ENCODE data around the gene ASAP3. TPM values are rescaled to one million over a fixed set of nuclear protein-coding genes. Genes with fewer than 3 reads are reported as not detected.
A peak's percentile ranks its signal among the peaks of the same experiment; 100 is the strongest.

ASAP3 gene
- total RNA-seq, 1 donor from 2014 or later = 10.0 TPM

DNA sequence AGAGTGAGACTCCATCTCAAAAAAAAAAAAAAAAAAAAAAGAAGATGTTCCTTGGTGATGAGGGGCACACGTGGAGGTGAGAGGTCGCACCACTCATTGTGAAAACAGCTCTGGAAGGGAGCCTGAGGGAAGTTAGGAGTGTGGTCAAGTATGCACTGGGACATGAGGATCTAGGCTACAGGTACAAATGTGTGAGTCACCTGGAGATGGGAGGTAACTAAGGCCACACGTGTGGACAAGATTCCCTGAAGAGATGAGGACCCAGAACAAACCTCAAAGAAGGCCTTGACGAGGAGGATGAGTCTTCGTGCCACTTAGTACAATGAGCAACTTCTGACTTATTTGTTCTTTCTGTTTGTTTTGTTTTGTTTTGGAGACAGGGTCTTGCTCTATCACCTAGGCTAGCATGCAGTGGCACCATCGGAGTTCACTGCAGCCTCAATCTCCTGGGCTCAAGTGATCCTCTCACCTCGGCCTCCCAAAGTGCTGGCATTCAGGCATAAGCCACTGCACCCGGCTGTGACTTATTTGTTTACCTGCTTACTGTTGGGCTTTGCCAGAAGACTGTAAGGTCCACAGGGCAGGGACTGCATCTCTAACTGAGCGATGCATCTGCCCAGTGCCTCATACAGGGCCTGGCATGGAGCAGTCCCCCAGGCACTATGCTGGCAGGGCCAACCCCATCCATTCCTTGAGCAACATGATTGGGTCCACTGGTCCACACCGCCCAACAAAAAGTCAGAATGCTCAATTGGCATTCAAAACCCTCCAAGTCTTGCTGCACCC lies 6.4 kb downstream of the ASAP3 start:
- DNase-seq = no peak

DNA sequence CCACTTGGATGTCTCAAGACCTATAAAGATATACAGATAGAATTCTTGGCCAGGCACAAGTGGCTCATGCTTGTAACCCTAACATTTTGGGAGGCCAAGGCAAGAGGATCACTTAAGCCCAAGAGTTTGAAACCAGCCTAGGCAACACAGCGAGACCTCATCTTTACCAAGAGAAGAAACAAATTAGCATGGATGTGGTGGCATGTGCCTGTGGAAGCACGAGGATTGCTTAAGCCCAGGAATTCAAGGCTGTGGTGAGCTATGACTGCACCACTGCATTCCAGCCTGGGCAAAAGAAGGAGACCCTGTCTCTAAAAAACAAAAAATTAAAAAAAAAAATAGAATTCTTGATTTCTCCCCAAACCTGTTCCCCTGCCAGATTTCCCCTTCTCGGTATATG lies 8.3 kb downstream of the ASAP3 start:
- no peak for DNase-seq

DNA sequence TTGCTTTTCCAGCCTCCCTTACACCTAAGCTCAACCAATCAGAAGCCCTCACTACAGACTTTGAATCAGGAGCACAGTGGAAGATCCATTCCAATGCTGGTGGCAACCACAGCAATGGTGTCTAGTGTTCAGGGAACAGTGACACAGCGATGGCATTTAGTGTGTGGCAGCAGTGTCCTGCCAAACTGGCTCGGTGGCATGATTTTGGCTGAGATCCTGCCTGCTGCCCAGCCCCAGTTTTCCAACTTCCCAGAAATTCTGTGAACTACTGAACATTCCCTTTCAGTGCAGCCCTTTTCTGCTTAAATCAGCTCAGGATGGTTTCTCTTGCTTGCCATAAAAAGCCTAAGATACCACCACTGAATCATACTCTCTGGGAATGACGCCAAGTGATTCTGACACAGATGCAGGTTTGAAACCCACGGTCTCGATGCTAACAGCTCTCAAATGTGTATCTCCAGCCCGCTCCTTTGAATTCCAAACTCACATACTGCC lies 8.8 kb downstream of the ASAP3 start:
- peak; percentile 26 for DNase-seq

DNA sequence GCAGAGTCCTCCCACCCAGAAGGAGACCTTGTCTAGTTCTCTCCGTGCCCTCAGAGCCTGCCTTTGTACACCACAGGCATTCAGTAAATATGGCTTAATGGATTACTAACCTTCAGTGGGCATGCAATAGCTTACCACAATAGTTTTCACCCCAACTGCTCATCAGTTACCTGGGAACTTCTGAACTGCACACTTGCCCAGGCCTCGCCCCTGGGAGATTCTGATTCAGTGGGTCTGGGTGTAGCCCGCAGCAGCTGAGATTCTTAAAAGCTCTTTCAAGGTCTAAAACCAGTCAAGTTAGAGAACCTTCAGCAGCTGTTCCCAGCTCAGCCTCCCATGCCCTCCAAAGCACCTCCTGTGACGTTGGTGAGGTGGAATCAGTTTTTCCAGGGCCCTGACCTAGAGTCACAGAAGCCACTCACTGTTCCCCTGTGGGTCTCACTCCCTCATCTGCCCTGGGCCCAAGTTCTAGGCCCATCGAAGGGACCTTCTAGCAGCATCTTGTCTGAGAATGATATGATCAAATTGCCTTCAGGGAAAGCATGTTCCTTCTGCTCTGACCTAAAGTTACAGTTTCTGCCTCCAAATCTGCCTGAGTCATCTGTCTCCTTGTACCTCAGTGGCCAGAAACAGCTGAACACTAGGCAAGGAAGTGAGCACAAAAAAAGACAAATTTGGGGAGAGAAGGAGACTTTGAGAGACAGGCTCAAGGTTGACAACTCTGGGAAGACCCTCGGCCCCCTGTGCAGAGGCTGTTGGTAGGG lies 10.8 kb downstream of the ASAP3 start:
- DNase-seq = no peak

DNA sequence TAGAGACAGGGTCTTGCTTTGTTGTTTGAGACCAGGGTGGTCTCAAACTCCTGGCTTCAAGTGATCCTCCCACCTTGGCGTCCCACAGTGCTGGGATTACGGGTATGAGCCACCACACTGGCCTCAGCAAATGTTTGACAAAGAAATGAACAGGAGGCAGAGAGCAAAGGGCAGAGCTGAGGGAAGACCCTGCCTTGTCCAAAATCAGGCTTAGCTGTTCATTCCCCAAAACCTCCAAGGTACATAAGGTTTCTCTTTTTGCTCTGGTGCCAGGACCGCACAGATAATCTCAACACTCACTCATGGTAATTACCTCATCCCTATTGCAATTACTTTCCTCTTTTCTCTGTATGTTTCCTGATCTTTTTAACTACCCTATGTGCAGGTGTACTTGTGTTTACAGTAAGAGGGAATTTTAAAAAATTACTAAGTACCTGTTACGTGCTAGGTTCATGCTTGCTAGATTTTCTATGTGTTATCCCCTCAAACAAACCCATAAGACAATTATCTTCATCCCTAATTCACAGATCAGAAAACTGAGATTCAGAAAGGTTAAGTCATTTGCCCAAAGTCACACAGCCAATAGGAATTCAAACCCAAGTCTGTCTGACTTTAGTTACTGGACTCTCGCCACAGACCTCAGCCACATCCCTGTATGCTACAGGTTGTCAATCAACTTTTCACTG lies 11.5 kb downstream of the ASAP3 start:
- no peak for DNase-seq

DNA sequence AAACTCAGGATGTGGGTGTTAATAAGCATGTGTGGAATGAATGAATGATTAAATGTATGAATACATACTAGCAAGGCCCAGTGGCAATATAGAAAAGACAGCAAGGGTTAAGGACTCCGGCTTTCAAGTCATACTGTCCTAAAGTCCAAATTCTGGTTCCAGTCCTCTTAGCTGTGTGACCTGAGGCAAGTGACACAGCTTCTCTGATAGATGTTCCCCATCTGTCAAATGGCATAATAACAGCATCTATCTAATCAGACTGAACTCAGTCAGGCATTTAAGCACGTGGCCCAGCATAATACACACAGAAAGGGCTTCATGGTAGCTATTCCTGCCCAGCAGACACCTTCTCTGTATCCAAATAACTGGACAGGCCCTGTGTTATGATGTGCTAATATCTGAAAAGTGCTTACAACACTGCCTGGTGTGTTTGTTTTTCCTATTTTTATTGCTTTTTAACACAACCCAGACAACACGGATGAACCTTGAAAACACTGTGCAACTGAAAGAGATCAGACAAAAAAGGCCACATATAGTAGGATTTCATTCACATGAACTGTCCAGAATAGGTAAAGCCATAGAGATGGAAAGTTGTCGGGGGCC lies 12.4 kb downstream of the ASAP3 start:
- no peak for DNase-seq

DNA sequence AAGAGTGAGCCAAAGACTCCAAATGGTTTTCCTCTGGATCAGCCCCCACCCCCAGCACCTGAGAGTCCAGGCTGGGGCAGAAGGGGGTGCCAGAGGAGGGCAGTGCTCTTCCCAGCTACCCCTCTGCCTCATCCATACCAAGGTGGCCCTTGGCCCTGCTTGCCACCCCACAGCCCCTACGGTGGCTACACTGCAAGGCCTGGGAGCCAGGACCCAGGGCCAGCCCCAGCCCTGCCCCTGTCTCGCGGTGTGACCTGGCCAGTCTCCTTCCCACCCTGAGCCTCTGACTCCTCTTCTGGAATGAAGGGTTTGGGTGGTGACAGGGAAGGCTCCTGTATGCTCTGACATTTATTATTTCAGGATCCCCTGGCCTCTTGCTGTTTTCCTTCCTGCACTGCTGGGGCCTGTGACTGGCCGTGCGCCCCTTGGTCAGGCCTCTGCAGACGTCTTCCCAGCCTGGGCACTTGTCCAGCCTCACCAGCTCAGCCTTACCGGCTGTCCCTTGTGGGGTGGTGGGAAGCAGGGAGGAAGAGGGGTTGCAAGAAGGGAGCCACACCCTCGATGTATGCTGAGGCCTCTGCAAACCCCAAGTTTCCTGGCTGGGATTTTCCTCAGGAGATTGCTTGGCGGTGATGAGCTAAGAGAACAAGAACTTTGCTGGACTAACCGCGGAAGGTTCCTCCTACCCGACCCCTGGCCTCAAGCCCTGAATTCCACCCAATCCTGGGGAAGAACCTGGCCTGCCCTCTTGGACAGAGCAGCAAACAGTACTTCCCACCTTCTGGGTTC lies 13.5 kb downstream of the ASAP3 start:
- no peak for DNase-seq

DNA sequence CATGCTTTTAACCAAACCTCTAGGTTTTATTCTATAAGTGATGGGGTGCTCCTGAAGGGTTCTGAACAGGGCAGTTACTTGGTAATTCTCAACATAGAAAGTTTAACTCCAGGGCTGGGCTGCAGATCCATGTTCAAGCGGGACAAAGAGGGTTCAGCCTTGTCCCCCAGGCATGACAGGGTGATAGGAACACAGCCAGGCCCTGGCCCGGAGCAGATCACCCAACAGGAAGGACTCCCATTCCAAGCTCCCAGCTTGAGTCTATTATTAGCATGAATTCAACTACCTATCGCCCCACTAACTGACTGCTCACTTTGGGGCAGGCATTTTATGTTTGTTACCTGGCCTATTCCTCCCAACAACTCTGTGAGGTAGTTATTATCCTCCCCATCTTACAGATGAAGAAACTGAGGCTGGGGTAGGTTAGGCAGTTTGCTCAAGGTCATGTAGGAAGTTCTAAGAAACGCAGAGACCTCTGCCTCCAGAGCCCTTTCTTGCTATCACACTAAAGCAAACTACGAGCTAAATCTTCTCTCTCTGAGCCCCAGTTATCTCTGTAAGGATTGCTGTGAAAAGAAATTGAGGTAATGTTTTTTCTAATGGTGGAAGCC lies 14.5 kb downstream of the ASAP3 start:
- DNase-seq = no peak

DNA sequence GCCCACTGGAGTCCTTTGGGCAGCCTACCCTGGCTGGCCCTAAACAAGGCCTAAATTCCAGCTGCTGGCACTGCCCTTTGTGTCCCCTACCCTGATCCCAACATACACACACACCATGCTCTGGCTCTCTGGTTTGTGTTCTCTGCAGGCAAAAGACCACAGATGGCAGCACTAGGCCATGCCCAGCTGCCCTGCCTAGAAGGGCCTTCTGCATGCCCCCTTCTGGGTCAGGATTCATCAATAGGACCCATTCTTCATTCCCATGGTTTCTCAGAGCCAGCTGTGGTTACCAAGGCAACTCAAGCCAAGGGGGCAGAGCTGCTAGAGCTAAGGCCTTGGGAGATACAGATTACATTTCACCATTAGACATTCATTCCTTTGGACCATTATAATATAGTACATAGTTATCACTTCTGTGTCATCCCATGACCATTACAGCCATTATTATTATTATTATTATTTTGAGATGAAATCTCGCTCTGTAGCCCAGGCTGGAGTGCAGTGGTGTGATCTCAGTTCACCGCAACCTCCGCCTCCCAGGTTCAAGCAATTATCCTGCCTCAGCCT lies 17.5 kb downstream of the ASAP3 start:
- DNase-seq = no peak

DNA sequence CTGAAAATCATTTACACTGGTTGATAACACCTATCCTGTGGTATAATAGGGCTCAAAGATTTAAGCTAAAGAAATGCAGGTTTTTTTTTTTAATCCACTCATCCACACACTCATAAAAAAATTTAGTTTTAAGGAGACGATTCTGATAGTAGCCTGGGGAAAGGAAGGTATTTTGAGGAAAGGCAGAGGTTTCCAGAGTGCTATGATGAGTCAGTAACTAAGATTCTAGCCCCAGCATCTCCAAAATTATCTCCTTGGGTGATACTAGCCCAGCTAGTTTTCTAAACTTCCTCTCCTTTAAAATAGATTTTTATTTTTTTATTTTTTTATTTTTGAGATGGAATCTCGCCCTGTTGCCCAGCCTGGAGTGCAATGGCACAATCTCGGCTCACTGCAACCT lies 20.7 kb downstream of the ASAP3 start:
- DNase-seq = no peak

DNA sequence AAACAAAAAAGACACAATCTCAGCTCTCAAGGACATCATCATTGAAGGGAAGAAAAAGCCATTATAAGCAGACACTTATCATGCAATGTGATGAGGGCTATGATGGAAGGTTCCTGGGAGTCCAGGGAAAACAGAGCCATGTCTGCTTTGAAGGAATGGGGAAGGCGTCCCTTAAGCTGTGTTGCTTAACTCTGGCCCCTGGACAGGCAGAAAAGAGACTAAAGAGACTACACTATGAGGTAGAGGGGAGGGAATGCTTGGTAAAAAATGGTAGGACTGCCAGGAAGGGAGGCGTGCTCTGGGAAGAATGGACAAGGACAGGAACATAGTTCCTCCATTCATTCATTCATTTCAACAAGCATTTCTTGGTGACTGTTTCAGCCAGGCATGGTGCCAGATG lies 21.2 kb downstream of the ASAP3 start:
- DNase-seq = no peak

DNA sequence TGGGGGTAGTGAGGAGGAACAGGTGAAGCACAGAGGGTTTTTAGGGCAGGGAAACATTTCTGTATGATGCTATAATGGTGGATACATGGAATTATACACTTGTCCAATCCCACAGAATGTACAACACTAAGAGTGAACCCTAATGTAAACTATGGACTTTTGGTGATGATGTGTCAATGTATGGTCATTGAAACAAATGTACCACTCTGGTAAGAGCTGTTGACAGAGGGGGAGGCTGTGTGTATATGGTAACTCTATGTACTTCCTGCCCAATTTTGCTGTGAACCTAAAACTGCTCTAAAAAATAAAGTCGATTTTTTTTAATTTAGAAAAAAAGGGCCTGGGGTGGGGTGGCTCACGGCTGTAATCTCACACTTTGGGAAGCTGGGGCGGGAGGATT lies 22.9 kb downstream of the ASAP3 start:
- no peak for DNase-seq

DNA sequence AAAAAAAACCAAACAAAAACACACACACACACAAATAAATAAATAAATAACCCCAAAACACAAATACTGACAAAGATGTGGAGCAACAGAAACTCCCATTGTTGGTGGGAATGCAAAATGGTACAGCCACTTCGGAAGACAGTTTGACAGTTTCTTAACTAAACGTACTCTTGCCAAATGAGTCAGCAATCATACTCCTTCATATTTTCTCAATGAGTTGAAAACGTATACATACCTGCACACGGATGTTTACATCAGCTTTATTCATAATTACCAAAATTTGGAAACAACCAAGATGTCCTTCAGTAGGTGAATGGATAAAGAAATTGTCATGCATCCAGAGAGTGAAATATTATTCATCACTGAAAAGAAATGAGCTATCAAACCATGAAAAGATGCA lies 23.5 kb downstream of the ASAP3 start:
- no peak for DNase-seq

DNA sequence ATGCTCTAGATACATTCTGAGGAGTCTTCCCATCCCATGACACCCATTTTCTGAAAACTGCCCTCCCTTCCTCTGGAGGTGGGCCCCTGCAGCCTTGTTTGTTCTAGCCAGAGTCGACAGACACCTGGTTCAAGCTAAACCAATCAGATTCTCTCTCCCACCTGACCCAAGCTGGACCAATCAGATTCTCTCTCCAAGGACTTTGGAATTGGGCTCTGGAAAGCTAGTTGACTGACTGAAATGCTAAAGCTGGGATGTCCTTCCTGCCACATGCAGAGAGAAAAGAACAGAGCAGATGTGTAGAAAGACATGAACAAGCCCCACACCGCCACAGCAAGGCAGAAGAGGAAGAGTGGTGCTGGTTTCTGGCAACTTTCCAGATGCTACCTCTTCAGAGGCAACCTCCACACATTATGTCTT lies 24.6 kb downstream of the ASAP3 start:
- no peak for DNase-seq

DNA sequence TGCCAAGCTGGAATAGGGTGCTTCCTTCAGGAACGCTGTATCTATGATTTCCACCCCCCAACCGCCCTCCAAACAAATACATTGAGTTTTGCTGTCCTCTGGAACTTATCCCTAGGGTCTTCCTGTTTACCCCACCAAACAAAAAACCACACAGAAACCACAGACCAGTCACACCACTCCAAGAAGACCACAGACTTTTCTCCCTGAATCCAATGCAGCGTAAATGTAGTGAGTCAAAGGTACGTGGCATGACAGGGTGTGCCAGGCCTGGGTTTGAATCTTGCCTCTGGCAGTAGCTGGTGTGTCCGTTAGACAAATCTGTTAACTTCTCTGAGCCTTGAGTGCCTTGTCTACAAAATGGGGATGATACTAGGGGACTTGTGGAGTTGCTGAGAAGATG lies 27.8 kb downstream of the ASAP3 start:
- DNase-seq = no peak

DNA sequence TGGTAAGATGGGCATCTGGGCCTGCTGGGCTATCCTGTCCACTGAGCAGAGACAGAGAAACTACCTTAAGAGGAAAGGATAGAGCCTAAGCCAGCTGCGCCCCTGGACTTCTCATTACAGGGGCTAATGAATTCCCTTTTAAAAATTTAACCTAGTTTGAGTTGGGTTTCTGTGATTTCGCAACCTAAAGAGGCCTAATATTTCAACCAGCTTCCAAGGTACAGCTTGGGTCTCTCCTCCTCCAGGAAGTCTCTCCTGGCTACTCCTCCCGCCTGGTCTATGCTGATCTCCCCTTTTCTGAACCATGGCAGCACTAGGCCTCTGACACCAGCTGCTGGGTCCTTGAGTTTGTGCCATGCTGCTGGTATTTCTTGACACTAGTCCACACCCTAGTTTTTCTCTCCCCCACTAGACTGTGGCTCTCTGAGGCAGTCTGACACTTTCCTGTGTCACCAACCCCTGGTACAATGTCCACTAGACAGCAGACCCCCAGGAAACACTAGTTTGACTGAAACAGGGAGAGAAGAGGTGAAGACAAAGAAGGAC lies 30.5 kb downstream of the ASAP3 start:
- DNase-seq = no peak

DNA sequence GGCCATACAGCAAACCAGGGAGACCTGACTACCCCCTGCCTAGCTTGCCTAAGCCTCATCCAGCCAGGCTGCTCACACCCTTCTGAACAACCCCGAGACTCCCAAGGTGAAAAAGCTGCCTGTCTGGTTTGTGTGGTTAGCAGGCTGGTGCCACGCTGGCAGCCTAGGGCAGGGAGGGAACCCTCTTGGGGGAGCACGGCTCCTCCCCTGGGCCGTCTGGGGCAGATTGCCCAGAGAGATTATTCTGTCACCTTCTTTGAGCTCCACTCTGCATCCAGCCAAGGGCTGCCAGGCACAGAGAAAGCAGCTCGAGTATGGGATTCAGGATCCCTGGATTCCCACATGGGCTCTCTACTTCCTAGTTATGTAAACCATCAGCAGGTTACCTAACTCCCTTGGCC lies 32.0 kb downstream of the ASAP3 start:
- no peak for DNase-seq

DNA sequence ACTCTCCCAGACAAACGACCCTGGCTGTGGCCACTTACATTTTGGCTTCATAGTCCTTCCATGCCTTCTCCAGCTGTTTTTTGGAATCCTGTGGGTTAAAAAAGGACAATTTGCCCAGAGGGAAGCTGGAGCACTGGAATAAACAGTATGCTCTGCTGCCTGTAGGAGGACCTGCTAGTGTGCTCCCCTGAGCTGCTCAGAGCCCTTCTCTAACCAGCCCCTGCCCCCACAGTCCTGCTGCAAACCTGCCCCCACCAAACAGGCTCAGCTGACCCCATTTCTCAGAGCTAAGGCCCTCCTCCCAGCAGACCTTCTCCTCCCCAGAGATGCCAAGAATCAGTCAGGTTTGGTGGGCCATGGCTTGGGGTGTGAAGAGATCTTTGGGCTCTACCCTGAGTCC lies 32.5 kb downstream of the ASAP3 start:
- no peak for DNase-seq

DNA sequence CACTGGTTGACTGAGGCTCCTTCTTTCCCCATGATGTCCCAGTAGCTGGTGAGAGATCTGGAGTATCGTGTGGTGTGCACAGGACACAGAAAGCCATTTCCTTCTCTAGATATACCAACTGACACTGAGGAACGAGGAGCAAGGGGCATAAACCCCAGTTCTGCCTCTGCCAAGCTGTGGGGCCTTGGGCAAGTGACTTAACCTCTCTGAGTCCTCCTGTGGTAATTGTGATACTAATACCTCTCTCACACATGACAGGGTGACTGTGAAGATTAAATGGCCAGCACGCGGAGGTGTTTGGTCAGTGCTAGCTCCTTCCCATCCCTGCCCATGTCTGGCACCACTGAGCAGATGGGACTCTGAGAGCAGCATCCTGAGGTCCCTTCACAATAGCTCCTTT lies 33.1 kb downstream of the ASAP3 start:
- no peak for DNase-seq

DNA sequence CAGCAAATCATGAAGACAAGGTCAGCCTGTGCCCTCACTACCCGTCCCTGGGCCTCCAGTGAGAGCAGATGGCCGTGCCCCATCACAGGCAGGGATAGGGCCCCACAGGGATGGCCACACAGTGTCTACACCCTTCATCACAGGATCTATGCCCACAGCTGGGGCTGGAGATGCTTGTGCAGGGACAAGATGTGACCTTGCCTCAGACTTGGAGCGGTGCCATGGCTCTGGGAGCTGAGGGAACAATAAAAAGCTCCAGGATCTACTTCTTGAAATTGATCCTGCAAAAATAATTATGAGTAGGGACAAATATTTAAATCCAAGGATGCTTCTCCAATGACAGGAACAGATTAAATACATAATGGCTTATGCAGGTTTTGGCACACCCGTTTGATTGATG lies 34.0 kb downstream of the ASAP3 start:
- DNase-seq = no peak

DNA sequence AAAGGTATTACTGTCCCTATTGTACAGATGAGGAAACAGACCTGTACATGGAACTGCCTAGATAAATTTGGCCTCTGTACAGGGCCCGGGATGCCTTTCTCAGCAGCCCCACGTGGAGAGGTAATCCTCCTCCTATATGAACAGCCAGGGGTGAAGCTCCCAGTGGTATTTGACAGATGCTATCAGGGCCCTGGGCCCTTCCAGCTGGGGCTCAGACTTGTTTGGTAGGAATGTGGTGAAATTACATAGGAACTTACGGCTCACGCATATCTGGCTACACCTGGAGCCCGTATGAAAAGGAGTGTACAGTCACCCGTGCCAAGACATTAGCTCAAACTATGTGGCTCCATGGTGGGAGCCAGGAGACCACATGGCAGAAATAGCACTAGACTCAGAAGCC lies 34.7 kb downstream of the ASAP3 start:
- DNase-seq = no peak
